Kidney epithelial cell (primary cell): ENCODE results near the gene COL26A1. TPM values are rescaled to one million over a fixed set of nuclear protein-coding genes. Genes with fewer than 3 reads are reported as not detected.
A peak's percentile ranks its signal among the peaks of the same experiment; 100 is the strongest.

ENCODE experiments used
- DNase-seq: peaks from one replicate; pipeline ENCODE4 v3.0.0-alpha.2; 2010; ENCODE audit warnings: low read depth
- H3K27me3 ChIP-seq: 2 replicates; pipeline ENCODE4 v1.6.0; 2011; ENCODE audit warnings: low read length; ENCODE audit not compliant: control insufficient read depth, insufficient read depth
- H3K36me3 ChIP-seq: 2 replicates; pipeline ENCODE4 v1.5.1; 2011; ENCODE audit warnings: low read length; ENCODE audit not compliant: control insufficient read depth, insufficient read depth
- H3K4me3 ChIP-seq: 2 replicates; pipeline ENCODE4 v1.5.1; 2011; ENCODE audit warnings: low read depth, mild to moderate bottlenecking, control low read depth, low read length
- CTCF ChIP-seq: IDR thresholded peaks from 2 replicates; pipeline ENCODE4 v1.5.1; 2011; ENCODE audit warnings: mild to moderate bottlenecking, moderate library complexity, low read length, control low read depth, inconsistent platforms; ENCODE audit not compliant: insufficient read depth, poor library complexity, severe bottlenecking
- total RNA-seq: library from RNA; depleted of rRNA; stranded (reverse); fragments of >200 nt; gene quantifications from 2 replicates; pipeline ENCODE4 v1.2.3, GENCODE V29; 2015

Gene COL26A1
- total RNA-seq, 1 donor from 2014 or later: 0.42 TPM

- no peak for TF ChIP-seq CTCF
- H3K27me3 ChIP-seq: no peaks in the 10 kb centered on the region
- DNase-seq: peak; percentile 83
- H3K4me3 ChIP-seq: no peak overlapping the region
- no peaks in the 10 kb centered on the region for H3K36me3 ChIP-seq
Measured at GRCh38 chr7:101453617-101454016, 90.9 kb downstream of the COL26A1 start.

GRCh38 chr7:101457001-101457750, 94.5 kb downstream of the COL26A1 start:
- Histone ChIP-seq H3K4me3 (no peak overlapping the region), H3K36me3 (no peaks in the 10 kb centered on the region), H3K27me3 (no peaks in the 10 kb centered on the region)
- no peak for DNase-seq
- no peak for TF ChIP-seq CTCF

GRCh38 chr7:101465131-101465530, 102.5 kb downstream of the COL26A1 start:
- no peak for DNase-seq
- Histone ChIP-seq H3K4me3 (no peak overlapping the region), H3K27me3 (peaks cover 5% of the 10 kb centered on the region), H3K36me3 (no peaks in the 10 kb centered on the region)
- TF ChIP-seq CTCF: no peak

- no peak for TF ChIP-seq CTCF
- DNase-seq: no peak
- H3K27me3 ChIP-seq: peaks cover 5% of the 10 kb centered on the region
- H3K4me3 ChIP-seq: no peak overlapping the region
- H3K36me3 ChIP-seq: no peaks in the 10 kb centered on the region
Measured at GRCh38 chr7:101465576-101466196, 103.0 kb downstream of the COL26A1 start.

- Histone ChIP-seq H3K4me3 (no peak overlapping the region), H3K36me3 (no peaks in the 10 kb centered on the region), H3K27me3 (peaks cover 5% of the 10 kb centered on the region)
- no peak for DNase-seq
- TF ChIP-seq CTCF: no peak
Measured at GRCh38 chr7:101466871-101467270, 104.2 kb downstream of the COL26A1 start.
